Hepatic stellate cell (primary cell): ENCODE data around the gene DIAPH2.
"Not testable (repeated sequence)": the region's sequence is repeated elsewhere in the genome, so short reads cannot be mapped to it uniquely, and the experiment has no call there.

Source experiments
- DNase-seq: peaks from one replicate; pipeline ENCODE4 v3.0.0; 2011; ENCODE audit warnings: low spot score

The DIAPH2 gene

DNA sequence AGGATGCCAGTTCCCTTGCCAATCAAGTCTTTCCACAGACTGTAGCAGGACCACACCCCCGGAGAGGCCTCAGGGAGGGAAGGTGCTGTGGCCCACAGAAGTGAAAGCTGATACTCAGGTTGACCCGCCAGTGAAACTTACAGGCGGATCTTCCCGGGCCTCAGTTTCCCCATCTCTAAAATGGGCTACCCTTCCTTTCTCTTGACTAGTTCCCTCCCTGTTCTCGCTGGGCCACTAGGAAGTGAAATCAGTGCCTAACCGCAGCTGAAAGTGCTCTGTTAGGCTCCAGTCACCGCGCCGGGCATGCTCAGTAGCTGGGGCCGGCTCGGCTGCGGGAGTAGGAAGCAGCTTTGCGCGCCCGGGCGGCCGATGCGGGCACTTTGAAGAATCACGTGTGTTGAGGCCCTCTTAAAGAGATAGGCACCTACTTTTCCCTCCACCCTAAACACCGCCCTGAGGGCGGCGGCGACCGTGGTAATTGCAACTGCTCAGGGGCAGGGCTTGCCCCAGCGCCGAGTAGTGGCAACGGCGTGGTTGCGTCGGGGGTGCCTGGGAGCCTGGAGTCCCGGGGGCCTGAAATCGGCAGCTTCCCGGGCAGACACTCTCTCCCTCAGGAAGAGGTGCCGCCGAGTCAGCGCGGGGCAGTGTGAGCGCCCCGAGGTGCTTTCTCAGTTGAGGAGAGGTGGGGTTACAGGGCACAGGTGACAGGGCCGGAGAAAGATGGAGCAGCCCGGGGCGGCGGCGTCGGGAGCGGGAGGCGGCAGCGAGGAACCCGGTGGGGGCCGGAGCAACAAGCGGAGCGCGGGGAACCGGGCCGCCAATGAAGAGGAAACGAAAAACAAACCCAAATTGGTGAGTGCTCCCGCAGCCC is at the start of gene DIAPH2:
Gene DIAPH2, plus strand, starts transcription at position 504 of the 871 bp plus-strand sequence.
- peak; percentile 39 for DNase-seq

DNA sequence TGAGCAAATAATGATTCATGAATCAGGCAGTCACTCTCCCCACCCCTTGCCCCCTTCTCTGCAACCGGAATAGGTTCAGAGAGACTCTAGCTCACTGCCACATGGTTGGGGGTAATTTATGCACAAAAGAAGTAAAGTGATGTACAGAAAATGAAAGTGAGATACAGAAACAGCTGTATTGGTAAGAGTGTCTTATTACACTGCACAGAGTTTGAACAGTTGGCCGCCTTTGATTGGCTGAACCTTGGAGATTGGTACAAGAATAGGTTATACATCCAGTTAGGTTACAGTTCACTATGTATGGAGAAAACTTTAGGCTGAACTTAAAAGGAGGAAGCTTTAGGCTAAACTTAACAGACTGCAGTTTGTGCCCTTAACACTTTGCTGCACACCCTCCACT is 34.6 kb upstream of the DIAPH2 start:
- no peak for DNase-seq

GRCh38 chrX:96655947-96656623 is 28.6 kb upstream of the DIAPH2 start:
- DNase-seq, result no peak

GRCh38 chrX:96682516-96682915 is 2.1 kb upstream of the DIAPH2 start:
- DNase-seq, result no peak

GRCh38 chrX:96683997-96684338 is 674 bp upstream of the DIAPH2 start:
- DNase-seq, result no peak

- no peak for DNase-seq
Measured at GRCh38 chrX:96685210-96686099, 813 bp downstream of the DIAPH2 start.

DNA sequence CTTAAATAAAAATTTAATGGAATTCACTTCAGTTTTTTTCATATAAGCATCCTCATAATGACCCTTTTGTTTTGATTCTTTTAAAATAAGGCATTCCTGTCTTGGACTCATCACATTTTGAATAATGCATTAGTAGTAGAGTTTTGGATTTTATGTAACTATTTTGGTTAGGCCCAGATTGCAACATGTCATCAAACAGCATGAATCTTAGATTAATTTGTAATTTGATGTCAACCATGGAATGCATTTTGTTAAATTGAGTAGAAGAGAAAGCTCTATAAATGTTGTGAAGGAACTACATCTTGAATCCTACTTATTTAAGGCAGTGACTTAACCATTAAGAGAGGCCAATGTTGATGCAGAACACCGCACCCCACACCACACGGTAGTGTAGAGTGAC is 3.1 kb downstream of the DIAPH2 start:
- DNase-seq, result no peak

GRCh38 chrX:96688789-96689188 is 4.1 kb downstream of the DIAPH2 start:
- DNase-seq, result no peak

GRCh38 chrX:96689991-96690390 is 5.3 kb downstream of the DIAPH2 start:
- no peak for DNase-seq

DNA sequence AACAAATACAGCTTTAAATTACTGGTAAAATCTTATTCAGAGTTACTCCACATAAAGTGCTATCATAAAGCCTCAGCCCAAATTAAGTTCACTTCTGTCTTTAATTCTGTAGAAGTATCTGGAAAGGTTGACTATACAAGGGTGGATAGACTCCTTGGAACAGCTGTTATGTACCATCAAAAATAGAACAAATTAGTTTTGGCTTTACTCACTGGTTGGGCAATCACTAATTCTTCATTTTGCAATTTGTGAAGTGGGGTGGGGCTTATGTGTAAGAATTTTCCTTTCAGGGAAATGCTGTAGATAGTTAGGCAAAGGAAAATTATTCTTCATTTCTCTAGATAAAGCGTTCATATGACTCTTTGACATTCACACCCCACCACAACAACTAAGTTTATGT is 7.8 kb downstream of the DIAPH2 start:
- DNase-seq, result no peak

- no peak for DNase-seq
Measured at GRCh38 chrX:96692890-96693289, 8.2 kb downstream of the DIAPH2 start.

GRCh38 chrX:96693407-96693806 is 8.8 kb downstream of the DIAPH2 start:
- DNase-seq, result no peak

DNA sequence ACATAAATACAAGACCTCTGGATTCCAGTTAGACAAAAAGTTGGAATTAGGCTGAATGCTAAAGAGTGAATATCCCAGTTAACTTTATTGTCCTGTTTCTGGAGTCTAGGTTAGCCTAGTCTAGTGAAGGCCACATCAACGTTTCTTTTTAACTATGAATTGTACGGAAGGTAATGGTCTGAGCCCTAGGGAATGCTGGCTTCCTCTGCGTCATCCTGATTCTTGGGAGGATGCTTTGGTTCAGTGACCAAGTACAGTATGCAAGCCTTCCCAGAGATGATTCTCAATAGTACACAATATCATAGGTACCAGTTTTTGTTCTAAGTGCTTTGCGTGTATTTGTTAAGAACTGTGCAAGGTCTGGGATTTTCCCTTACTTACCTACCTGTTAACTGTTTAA is 11.8 kb downstream of the DIAPH2 start:
- DNase-seq, result no peak

- no peak for DNase-seq
Measured at GRCh38 chrX:96700625-96701024, 16.0 kb downstream of the DIAPH2 start.

DNA sequence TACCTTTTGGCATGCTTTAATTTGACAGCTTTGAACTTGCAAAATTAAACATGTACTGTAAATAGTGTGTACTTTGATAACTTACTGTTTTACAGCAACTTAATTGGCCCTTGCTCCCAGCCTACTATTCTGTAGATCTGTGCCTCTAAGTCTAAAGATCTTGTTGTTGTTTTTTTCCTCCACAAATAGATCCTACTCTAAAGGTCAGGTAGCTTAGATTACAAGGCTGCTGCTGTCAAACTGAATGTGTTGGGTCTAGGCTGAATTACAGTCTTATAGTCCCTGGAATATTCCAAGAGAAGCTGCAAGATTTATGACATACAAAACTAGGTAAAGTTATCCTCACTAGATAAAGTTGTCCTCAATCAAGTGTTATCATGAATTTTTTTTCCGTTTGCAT is 18.7 kb downstream of the DIAPH2 start:
- DNase-seq, result no peak

DNA sequence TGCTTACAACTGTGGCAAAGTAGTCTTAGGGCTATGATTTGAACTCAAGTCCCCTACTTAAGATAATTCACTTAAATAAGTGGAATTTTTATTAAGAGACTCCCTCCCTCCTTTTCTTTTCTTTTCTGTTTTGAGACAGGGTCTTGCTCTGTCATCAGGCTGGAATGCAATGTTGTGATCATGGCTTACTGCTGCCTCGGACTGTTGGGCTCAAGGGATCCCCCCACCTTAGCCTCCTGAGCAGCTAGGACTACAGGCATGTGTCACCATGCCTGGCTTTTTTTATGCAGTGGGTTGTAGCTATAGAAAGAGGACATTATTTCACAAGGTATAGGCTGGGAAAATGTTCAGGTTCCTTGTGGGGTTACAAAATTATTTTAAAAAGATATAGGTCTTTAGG is 19.2 kb downstream of the DIAPH2 start:
- no peak for DNase-seq

GRCh38 chrX:96704629-96705028 is 20.0 kb downstream of the DIAPH2 start:
- DNase-seq, result peak; percentile 20

DNA sequence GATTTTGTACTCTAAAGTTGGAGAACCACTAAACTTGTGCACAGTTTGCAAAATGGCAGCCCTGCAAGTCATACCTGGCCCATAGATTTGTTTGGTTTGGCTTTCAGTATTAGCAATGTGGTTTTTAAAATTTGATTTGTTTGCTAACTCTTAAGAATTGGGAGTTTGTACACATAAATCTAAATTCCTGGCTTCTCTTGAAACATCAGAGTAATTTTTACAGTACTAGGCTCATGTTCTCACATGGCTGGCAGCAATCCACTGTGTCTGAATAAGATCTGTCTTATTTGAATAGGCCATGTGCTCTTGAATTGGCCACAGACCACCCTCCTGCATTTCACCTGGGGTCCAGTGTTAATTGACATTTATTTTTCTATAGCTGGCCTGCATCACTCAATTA is 21.3 kb downstream of the DIAPH2 start:
- DNase-seq, result no peak

- DNase-seq, result no peak
Measured at GRCh38 chrX:96707804-96708203, 23.2 kb downstream of the DIAPH2 start.

- DNase-seq, result no peak
Measured at GRCh38 chrX:96710031-96710430, 25.4 kb downstream of the DIAPH2 start.

DNA sequence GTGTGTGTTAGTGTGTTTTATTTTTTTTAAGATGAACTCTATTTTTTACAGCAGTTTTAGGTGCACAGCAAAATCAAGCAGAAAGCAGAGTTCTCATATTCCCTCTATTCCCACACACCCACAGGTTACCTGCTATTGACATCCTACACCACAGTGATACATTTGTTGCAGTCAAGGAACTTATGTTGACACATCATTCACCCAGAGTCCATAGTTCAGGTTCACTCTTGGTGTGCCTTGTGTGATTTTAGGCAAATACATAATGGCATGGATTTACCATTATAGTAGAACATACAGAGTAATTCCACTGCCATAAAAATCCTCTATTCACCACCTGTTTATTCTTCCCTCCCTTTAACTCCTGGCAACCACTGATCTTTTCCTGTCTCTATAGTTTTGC is 28.7 kb downstream of the DIAPH2 start:
- no peak for DNase-seq

- DNase-seq, result not testable (repeated sequence)
Measured at GRCh38 chrX:96714393-96714792, 29.8 kb downstream of the DIAPH2 start.

- DNase-seq, result peak; percentile 9
Measured at GRCh38 chrX:96715481-96715880, 30.8 kb downstream of the DIAPH2 start.
